ENCODE measurements around the gene C19orf81. TPM values are rescaled to one million over a fixed set of nuclear protein-coding genes. Genes with fewer than 3 reads are reported as not detected.

The C19orf81 gene
- polyA plus RNA-seq, 1 donor from 2014 or later, result 28.3 TPM

DNA sequence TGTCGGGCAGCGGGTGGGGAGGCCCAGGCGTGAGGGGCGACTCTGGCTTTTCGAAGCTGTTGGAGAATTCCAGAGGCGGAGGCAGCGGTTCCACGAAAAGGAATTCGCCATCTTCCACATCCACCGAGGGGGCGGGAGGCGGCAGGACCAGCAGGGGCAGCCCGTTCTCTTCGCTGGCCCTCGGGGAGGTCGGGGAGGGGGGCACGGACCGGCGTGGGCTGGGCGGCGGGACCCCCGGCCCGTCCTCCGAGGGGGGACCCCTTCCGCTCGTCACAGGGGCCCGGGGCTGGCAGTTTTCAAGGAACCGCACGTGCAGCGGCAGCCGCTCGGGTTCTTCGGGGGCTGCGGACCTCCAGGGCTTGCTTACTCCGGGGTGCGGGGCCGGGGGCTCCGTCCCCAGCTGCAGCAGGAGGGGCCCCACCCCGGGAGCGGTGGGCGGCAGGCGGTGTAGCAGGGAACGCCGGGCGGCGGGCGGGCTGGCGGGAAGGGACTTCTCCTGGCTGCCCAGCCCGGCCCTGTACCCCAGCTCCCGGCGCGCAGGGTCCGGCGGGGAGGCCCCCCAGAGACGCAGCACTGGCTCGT is 18.0 kb downstream of the C19orf81 start:
- H3K4me2 ChIP-seq (ENCODE audit: low read length), result no peak overlapping the region
- no peak overlapping the region for H3K4me3 ChIP-seq (ENCODE audit: low read length)
- H3K9ac ChIP-seq (ENCODE audit: low read length), result no peak overlapping the region
- no peaks in the 10 kb centered on the region for H3K9me2 ChIP-seq (ENCODE audit: insufficient read depth, low read length)
- H3K27ac ChIP-seq (ENCODE audit: low read length), result no peak overlapping the region
- no peaks in the 10 kb centered on the region for H3F3A ChIP-seq (ENCODE audit: insufficient read depth, low read length, poor library complexity, severe bottlenecking)
- TF ChIP-seq TAF1 (IDR thresholded peaks at IDR 0.05; ENCODE audit: low read depth) (no peak), EZH2 (IDR thresholded peaks at IDR 0.05; ENCODE audit: borderline replicate concordance, insufficient read depth, low read length, poor library complexity, severe bottlenecking) (no peak), MXI1 (conservative IDR thresholded peaks at IDR 0.05; ENCODE audit: poor library complexity, severe bottlenecking) (no peak), RAD21 (conservative IDR thresholded peaks at IDR 0.05) (no peak), SMC3 (conservative IDR thresholded peaks at IDR 0.05; ENCODE audit: poor library complexity) (no peak), POLR2AphosphoS5 (IDR thresholded peaks at IDR 0.05) (no peak), EP300 (conservative IDR thresholded peaks at IDR 0.05; ENCODE audit: poor library complexity, severe bottlenecking) (no peak)
- TF ChIP-seq, protein P1, sequence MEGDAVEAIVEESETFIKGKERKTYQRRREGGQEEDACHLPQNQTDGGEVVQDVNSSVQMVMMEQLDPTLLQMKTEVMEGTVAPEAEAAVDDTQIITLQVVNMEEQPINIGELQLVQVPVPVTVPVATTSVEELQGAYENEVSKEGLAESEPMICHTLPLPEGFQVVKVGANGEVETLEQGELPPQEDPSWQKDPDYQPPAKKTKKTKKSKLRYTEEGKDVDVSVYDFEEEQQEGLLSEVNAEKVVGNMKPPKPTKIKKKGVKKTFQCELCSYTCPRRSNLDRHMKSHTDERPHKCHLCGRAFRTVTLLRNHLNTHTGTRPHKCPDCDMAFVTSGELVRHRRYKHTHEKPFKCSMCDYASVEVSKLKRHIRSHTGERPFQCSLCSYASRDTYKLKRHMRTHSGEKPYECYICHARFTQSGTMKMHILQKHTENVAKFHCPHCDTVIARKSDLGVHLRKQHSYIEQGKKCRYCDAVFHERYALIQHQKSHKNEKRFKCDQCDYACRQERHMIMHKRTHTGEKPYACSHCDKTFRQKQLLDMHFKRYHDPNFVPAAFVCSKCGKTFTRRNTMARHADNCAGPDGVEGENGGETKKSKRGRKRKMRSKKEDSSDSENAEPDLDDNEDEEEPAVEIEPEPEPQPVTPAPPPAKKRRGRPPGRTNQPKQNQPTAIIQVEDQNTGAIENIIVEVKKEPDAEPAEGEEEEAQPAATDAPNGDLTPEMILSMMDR (IDR thresholded peaks at IDR 0.05; ENCODE audit: poor library complexity, severe bottlenecking), result no peak
- H3K27me3 ChIP-seq (ENCODE audit: insufficient read depth, low read depth, low read length), result peaks cover 14% of the 10 kb centered on the region
- H4K20me1 ChIP-seq (ENCODE audit: insufficient read depth), result no peaks in the 10 kb centered on the region
- no peaks in the 10 kb centered on the region for H3K36me3 ChIP-seq (ENCODE audit: insufficient read depth, low read length)
- no peaks in the 10 kb centered on the region for H3K9me3 ChIP-seq (ENCODE audit: low read length)
- H2AFZ ChIP-seq (ENCODE audit: low read depth, low read length), result no peak overlapping the region
- no peaks in the 10 kb centered on the region for H3K79me2 ChIP-seq (replicated peaks; ENCODE audit: insufficient read depth, low read length)

DNA sequence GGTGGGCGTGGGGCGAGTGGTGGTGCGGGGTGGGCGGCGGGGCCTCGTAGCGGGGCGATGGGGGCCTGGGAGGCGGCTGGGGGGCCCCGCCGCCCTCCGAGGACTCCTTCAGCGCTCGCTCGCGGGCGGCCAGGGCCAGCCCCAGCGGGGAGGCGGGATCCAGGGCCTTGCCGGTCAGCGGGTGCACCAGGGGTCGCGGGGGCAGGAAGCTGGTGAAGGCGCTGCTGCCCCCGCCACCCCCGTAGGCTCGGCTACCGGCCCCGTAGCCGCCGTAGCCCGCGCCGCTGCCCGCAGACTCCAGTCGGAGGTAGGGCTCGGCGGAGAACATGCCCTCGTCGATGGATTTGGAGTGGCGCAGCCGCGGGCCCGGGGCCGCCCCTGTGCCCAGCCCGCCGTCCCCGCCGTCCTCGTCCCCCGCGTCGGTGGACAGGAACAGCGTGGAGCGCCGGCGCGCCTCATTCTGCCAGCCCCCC is 18.6 kb downstream of the C19orf81 start:
- Histone ChIP-seq H2AFZ (ENCODE audit: low read depth, low read length) (no peak overlapping the region), H3K27me3 (ENCODE audit: insufficient read depth, low read depth, low read length) (peaks cover 14% of the 10 kb centered on the region), H3F3A (ENCODE audit: insufficient read depth, low read length, poor library complexity, severe bottlenecking) (no peaks in the 10 kb centered on the region), H3K4me2 (ENCODE audit: low read length) (no peak overlapping the region), H3K79me2 (replicated peaks; ENCODE audit: insufficient read depth, low read length) (no peaks in the 10 kb centered on the region), H3K9me3 (ENCODE audit: low read length) (no peaks in the 10 kb centered on the region), H4K20me1 (ENCODE audit: insufficient read depth) (no peaks in the 10 kb centered on the region), H3K36me3 (ENCODE audit: insufficient read depth, low read length) (no peaks in the 10 kb centered on the region), H3K9me2 (ENCODE audit: insufficient read depth, low read length) (no peaks in the 10 kb centered on the region), H3K4me3 (ENCODE audit: low read length) (no peak overlapping the region), H3K9ac (ENCODE audit: low read length) (no peak overlapping the region), H3K27ac (ENCODE audit: low read length) (no peak overlapping the region)
- TF ChIP-seq TAF1 (IDR thresholded peaks at IDR 0.05; ENCODE audit: low read depth) (no peak), SMC3 (conservative IDR thresholded peaks at IDR 0.05; ENCODE audit: poor library complexity) (no peak), EZH2 (IDR thresholded peaks at IDR 0.05; ENCODE audit: borderline replicate concordance, insufficient read depth, low read length, poor library complexity, severe bottlenecking) (no peak), EP300 (conservative IDR thresholded peaks at IDR 0.05; ENCODE audit: poor library complexity, severe bottlenecking) (no peak), RAD21 (conservative IDR thresholded peaks at IDR 0.05) (no peak)
- TF ChIP-seq, protein P2, sequence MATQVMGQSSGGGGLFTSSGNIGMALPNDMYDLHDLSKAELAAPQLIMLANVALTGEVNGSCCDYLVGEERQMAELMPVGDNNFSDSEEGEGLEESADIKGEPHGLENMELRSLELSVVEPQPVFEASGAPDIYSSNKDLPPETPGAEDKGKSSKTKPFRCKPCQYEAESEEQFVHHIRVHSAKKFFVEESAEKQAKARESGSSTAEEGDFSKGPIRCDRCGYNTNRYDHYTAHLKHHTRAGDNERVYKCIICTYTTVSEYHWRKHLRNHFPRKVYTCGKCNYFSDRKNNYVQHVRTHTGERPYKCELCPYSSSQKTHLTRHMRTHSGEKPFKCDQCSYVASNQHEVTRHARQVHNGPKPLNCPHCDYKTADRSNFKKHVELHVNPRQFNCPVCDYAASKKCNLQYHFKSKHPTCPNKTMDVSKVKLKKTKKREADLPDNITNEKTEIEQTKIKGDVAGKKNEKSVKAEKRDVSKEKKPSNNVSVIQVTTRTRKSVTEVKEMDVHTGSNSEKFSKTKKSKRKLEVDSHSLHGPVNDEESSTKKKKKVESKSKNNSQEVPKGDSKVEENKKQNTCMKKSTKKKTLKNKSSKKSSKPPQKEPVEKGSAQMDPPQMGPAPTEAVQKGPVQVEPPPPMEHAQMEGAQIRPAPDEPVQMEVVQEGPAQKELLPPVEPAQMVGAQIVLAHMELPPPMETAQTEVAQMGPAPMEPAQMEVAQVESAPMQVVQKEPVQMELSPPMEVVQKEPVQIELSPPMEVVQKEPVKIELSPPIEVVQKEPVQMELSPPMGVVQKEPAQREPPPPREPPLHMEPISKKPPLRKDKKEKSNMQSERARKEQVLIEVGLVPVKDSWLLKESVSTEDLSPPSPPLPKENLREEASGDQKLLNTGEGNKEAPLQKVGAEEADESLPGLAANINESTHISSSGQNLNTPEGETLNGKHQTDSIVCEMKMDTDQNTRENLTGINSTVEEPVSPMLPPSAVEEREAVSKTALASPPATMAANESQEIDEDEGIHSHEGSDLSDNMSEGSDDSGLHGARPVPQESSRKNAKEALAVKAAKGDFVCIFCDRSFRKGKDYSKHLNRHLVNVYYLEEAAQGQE (IDR thresholded peaks at IDR 0.05; ENCODE audit: borderline replicate concordance), result no peak
- TF ChIP-seq, protein P1 (IDR thresholded peaks at IDR 0.05; ENCODE audit: poor library complexity, severe bottlenecking), result no peak
